IMR-90 (cell line): ENCODE measurements around the gene XPNPEP2. TPM values are rescaled to one million over a fixed set of nuclear protein-coding genes. Genes with fewer than 3 reads are reported as not detected.

ENCODE experiments used
- ATAC-seq: fragments of 200-7000 bp; cut with Tn5 transposase; 2 replicates; pipeline ENCODE4 v1.9.1; 2020; ENCODE audit warnings: low read depth, mild to moderate bottlenecking, moderate library complexity
- BruUV-seq: library from RNA; stranded (reverse); fragments of 400-500 nt; replicated peaks from 2 replicates; lab custom pipeline; 2021; lab: Mats Ljungman, UMichigan
- CTCF ChIA-PET: fragments of 300-600 bp; formaldehyde crosslinking; extraction: SDS; loops from one replicate; lab custom pipeline; 2021; ENCODE audit warnings: antibody characterized with exemption; lab: Yijun Ruan, JAX
- POLR2A ChIA-PET: fragments of 300-600 bp; sonication (Branson Sonifier 250); formaldehyde crosslinking; loops from one replicate; lab custom pipeline; 2022; ENCODE audit warnings: antibody characterized with exemption; ENCODE audit not compliant: unreplicated experiment; lab: Charles Lee
- DNase-seq: peaks from one replicate; pipeline ENCODE4 v3.0.0; 2013
- H2AFZ ChIP-seq: replicated peaks from 2 replicates; pipeline ENCODE3; 2013; ENCODE audit warnings: low read length, mild to moderate bottlenecking; ENCODE audit not compliant: poor library complexity
- H2AK5ac ChIP-seq: 2 replicates; pipeline ENCODE4 v1.6.1; 2013; ENCODE audit warnings: low read depth, low read length, inconsistent platforms
- H2AK9ac ChIP-seq: replicated peaks from 2 replicates; pipeline ENCODE3; 2013; ENCODE audit warnings: mild to moderate bottlenecking, low read depth, low read length, moderate library complexity; ENCODE audit not compliant: poor library complexity
- H2BK120ac ChIP-seq: 2 replicates; pipeline ENCODE4 v1.6.1; 2013; ENCODE audit warnings: low read depth, low read length, inconsistent platforms
- H2BK15ac ChIP-seq: 3 replicates; pipeline ENCODE4 v1.6.1; 2013; ENCODE audit warnings: low read depth, low read length, inconsistent platforms
- H2BK20ac ChIP-seq: 2 replicates; pipeline ENCODE4 v1.6.1; 2013; ENCODE audit warnings: low read depth, mild to moderate bottlenecking, inconsistent platforms, low read length, moderate library complexity
- H2BK5ac ChIP-seq: 2 replicates; pipeline ENCODE4 v1.6.1; 2013; ENCODE audit warnings: mild to moderate bottlenecking, low read depth, low read length, inconsistent platforms; ENCODE audit not compliant: poor library complexity, severe bottlenecking
- H3K14ac ChIP-seq: replicated peaks from 2 replicates; pipeline ENCODE4 v1.6.1; 2013; ENCODE audit warnings: low read depth, low read length, inconsistent platforms
- H3K18ac ChIP-seq: 2 replicates; pipeline ENCODE4 v1.6.1; 2013; ENCODE audit warnings: low read depth, low read length, control low read depth
- H3K23ac ChIP-seq: 2 replicates; pipeline ENCODE4 v1.6.1; 2013; ENCODE audit warnings: low read depth, low read length, inconsistent platforms
- H3K27ac ChIP-seq: 2 replicates; pipeline ENCODE4 v1.5.1; 2013; ENCODE audit warnings: mild to moderate bottlenecking, control low read depth, low read length; ENCODE audit not compliant: insufficient read depth
- H3K27me3 ChIP-seq: 2 replicates; pipeline ENCODE4 v1.6.1; 2013; ENCODE audit warnings: low read length; ENCODE audit not compliant: control insufficient read depth, insufficient read depth
- H3K36me3 ChIP-seq: 2 replicates; pipeline ENCODE4 v1.6.1; 2013; ENCODE audit warnings: low read length, mixed read lengths; ENCODE audit not compliant: control insufficient read depth, insufficient read depth
- H3K4ac ChIP-seq: 2 replicates; pipeline ENCODE4 v1.6.1; 2013; ENCODE audit warnings: low read depth, low read length, inconsistent platforms
- H3K4me1 ChIP-seq: 2 replicates; pipeline ENCODE4 v1.6.1; 2013; ENCODE audit warnings: low read length, mixed read lengths; ENCODE audit not compliant: control insufficient read depth, insufficient read depth
- H3K4me2 ChIP-seq: 2 replicates; pipeline ENCODE4 v1.6.1; 2013; ENCODE audit warnings: low read depth, mild to moderate bottlenecking, control low read depth, low read length, moderate library complexity
- H3K4me3 ChIP-seq: 2 replicates; pipeline ENCODE4 v1.5.1; 2013; ENCODE audit warnings: low read depth, mild to moderate bottlenecking, control low read depth, low read length, moderate library complexity; ENCODE audit not compliant: insufficient read depth
- H3K56ac ChIP-seq: 2 replicates; pipeline ENCODE4 v1.6.1; 2013; ENCODE audit warnings: low read length, inconsistent platforms; ENCODE audit not compliant: insufficient read depth; ENCODE audit errors: extremely low read depth
- H3K79me1 ChIP-seq, 2 experiments: 2 replicates each; pipeline ENCODE4 v1.6.1; 2013; ENCODE audit warnings: low read length in 2 of 2, inconsistent platforms in 1 of 2, low read depth in 1 of 2
- H3K9ac ChIP-seq: 2 replicates; pipeline ENCODE4 v1.6.1; 2013; ENCODE audit warnings: low read depth, low read length, control low read depth
- H3K9me1 ChIP-seq: 2 replicates; pipeline ENCODE4 v1.6.1; 2013; ENCODE audit warnings: low read length, inconsistent platforms; ENCODE audit not compliant: insufficient read depth
- H3K9me3 ChIP-seq: 2 replicates; pipeline ENCODE4 v1.6.1; 2013; ENCODE audit warnings: low read length; ENCODE audit not compliant: control insufficient read depth, insufficient read depth
- H4K20me1 ChIP-seq: 2 replicates; pipeline ENCODE4 v1.6.1; 2013; ENCODE audit warnings: low read length, inconsistent platforms; ENCODE audit not compliant: insufficient read depth
- H4K5ac ChIP-seq: 2 replicates; pipeline ENCODE4 v1.6.1; 2013; ENCODE audit warnings: mild to moderate bottlenecking, low read depth, low read length, control low read depth
- H4K8ac ChIP-seq, 2 experiments: 2 replicates each; pipeline ENCODE4 v1.6.1; 2013; ENCODE audit warnings: low read depth in 2 of 2, low read length in 2 of 2, control low read depth in 1 of 2, inconsistent platforms in 1 of 2
- H4K91ac ChIP-seq: 2 replicates; pipeline ENCODE4 v1.6.1; 2013; ENCODE audit warnings: low read depth, low read length, inconsistent platforms; ENCODE audit not compliant: insufficient read depth
- BHLHE40 ChIP-seq: fragments of 150-350 bp; IDR thresholded peaks from 2 replicates; pipeline ENCODE4 v1.6.1; 2016; ENCODE audit warnings: mild to moderate bottlenecking, low read depth, low read length
- CEBPB ChIP-seq: IDR thresholded peaks from 2 replicates; pipeline ENCODE4 v1.6.1; 2012; ENCODE audit warnings: low read depth, low read length, improper control_type of control experiment
- CHD1 ChIP-seq: IDR thresholded peaks from 2 replicates; pipeline ENCODE4 v1.6.1; 2012; ENCODE audit warnings: low read depth, low read length, improper control_type of control experiment
- MAFK ChIP-seq: IDR thresholded peaks from 2 replicates; pipeline ENCODE4 v1.6.1; 2012; ENCODE audit warnings: low read depth, low read length, improper control_type of control experiment
- MXI1 ChIP-seq: IDR thresholded peaks from 2 replicates; pipeline ENCODE4 v1.6.1; 2012; ENCODE audit warnings: low read depth, mild to moderate bottlenecking, low read length, moderate library complexity, borderline replicate concordance
- POLR2A ChIP-seq: IDR thresholded peaks from 2 replicates; pipeline ENCODE4 v1.6.1; 2012; ENCODE audit warnings: mild to moderate bottlenecking, low read depth, low read length
- RAD21 ChIP-seq: IDR thresholded peaks from 2 replicates; pipeline ENCODE4 v1.6.1; 2012; ENCODE audit warnings: low read length, improper control_type of control experiment
- RCOR1 ChIP-seq: IDR thresholded peaks from 2 replicates; pipeline ENCODE4 v1.6.1; 2012; ENCODE audit warnings: mild to moderate bottlenecking, low read length, improper control_type of control experiment; ENCODE audit not compliant: insufficient replicate concordance
- RFX5 ChIP-seq: IDR thresholded peaks from 2 replicates; pipeline ENCODE4 v1.8.0; 2012; ENCODE audit warnings: low read depth, mild to moderate bottlenecking, low read length, moderate library complexity
- SMC3 ChIP-seq: fragments of 150-350 bp; IDR thresholded peaks from 2 replicates; pipeline ENCODE4 v1.6.1; 2016; ENCODE audit warnings: low read depth, mild to moderate bottlenecking, antibody characterized with exemption, low read length, moderate library complexity
- whole genome bisulfite sequencing, 2 experiments: methylation state at CpG; one replicate each; pipeline versions ENCODE4 v1.1.5 to v1.1.7; 2013; ENCODE audit warnings: missing lambda C conversion rate in 2 of 2; ENCODE audit not compliant: insufficient read length in 1 of 2; ENCODE audit errors: extremely low coverage in 2 of 2; 5-methylcytosine and 5-hydroxymethylcytosine counted together
- dilution Hi-C: fragments of 300-500 bp; cut with HindIII; formaldehyde crosslinking; loops from one replicate; pipeline ENCODE4 v1.14.3; 2018; ENCODE audit warnings: low sequenced_read_pairs; ENCODE audit not compliant: unreplicated experiment
- in situ Hi-C: fragments of 300-500 bp; cut with MboI; formaldehyde crosslinking; loops from 3 replicates; pipeline ENCODE4 v1.14.3; 2019; ENCODE audit warnings: low sequenced_read_pairs, inconsistent platforms, mixed read lengths
- intact Hi-C: fragments of 100-400 bp; cut with micrococcal nuclease; formaldehyde crosslinking; loops from 2 replicates; pipeline ENCODE4 v1.10.0; 2022
- polyA plus RNA-seq, 3 experiments: library from polyadenylated mRNA; depleted of rRNA; stranded (reverse); fragments of >200 nt; gene quantifications; 2 replicates each; pipeline ENCODE4 v1.2.3, GENCODE V29; 2012; ENCODE audit warnings: low replicate concordance in 1 of 3
- total RNA-seq: library from RNA; depleted of rRNA; stranded (reverse); fragments of >200 nt; gene quantifications from 2 replicates; pipeline ENCODE4 v1.2.3, GENCODE V29; 2012
- TF ChIP-seq, protein P1 (sequence below): fragments of 150-350 bp; IDR thresholded peaks from 2 replicates; pipeline ENCODE4 v1.6.1; 2016; ENCODE audit warnings: low read depth, mild to moderate bottlenecking, low read length, moderate library complexity, borderline replicate concordance
- TF ChIP-seq, protein P2 (sequence below): fragments of 150-350 bp; IDR thresholded peaks from 2 replicates; pipeline ENCODE4 v1.6.1; 2017; ENCODE audit warnings: mild to moderate bottlenecking, antibody characterized with exemption, low read length, low read depth

XPNPEP2 gene
- total and polyA plus RNA-seq, 2 of the 4 experiments (the other 2 are of a cell fraction), result under 0.01 to 0.07 TPM

DNA sequence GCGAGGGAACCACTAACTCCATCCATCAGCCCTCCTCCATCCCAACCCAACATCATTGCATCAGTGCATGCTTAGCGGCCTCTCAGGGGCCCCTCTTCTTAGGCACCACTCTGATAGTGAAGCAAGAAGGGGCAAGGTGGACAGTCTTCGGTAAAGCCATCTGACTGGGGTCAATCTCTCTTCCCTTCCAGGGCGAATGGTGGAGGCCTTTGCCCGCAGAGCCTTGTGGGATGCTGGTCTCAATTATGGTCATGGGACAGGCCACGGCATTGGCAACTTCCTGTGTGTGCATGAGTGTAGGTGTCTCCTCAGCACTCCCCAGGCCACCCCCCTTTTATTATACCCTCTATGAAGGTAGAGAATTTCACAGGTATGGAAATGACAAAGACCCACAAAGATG is 22.2 kb downstream of the XPNPEP2 start:
- Histone ChIP-seq H2AK5ac (no peak overlapping the region), H3K27ac (no peak overlapping the region), H3K23ac (no peak overlapping the region), H3K79me1 (no peaks in the 10 kb centered on the region), H2BK15ac (no peak overlapping the region), H3K4me1 (no peaks in the 10 kb centered on the region), H3K9me3 (no peaks in the 10 kb centered on the region), H3K14ac (no peak overlapping the region), H4K91ac (no peak overlapping the region), H3K9ac (no peak overlapping the region), H2AFZ (no peak overlapping the region), H4K5ac (no peak overlapping the region), H2BK20ac (no peak overlapping the region), H3K4ac (no peak overlapping the region), H3K56ac (no peak overlapping the region), H2BK5ac (no peak overlapping the region), H4K20me1 (no peaks in the 10 kb centered on the region), H4K8ac (no peak overlapping the region), H2BK120ac (no peak overlapping the region), H2AK9ac (no peak overlapping the region), H3K4me2 (no peak overlapping the region), H3K27me3 (peaks cover 1% of the 10 kb centered on the region), H3K18ac (no peak overlapping the region), H3K4me3 (no peak overlapping the region), H3K36me3 (no peaks in the 10 kb centered on the region), H3K9me1 (no peaks in the 10 kb centered on the region)
- ChIA-PET CTCF (no interaction called here), POLR2A (no interaction called here)
- dilution Hi-C loops (no loop called here), in situ Hi-C loops (no loop called here), intact Hi-C loops (no loop called here)
- no peak for ATAC-seq
- TF ChIP-seq MAFK (no peak), RAD21 (no peak), BHLHE40 (no peak), MXI1 (no peak), CEBPB (no peak), RFX5 (no peak), RCOR1 (no peak), SMC3 (no peak), POLR2A (no peak), CHD1 (no peak)
- TF ChIP-seq, protein P1, sequence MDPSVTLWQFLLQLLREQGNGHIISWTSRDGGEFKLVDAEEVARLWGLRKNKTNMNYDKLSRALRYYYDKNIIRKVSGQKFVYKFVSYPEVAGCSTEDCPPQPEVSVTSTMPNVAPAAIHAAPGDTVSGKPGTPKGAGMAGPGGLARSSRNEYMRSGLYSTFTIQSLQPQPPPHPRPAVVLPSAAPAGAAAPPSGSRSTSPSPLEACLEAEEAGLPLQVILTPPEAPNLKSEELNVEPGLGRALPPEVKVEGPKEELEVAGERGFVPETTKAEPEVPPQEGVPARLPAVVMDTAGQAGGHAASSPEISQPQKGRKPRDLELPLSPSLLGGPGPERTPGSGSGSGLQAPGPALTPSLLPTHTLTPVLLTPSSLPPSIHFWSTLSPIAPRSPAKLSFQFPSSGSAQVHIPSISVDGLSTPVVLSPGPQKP, result no peak
- TF ChIP-seq, protein P2, sequence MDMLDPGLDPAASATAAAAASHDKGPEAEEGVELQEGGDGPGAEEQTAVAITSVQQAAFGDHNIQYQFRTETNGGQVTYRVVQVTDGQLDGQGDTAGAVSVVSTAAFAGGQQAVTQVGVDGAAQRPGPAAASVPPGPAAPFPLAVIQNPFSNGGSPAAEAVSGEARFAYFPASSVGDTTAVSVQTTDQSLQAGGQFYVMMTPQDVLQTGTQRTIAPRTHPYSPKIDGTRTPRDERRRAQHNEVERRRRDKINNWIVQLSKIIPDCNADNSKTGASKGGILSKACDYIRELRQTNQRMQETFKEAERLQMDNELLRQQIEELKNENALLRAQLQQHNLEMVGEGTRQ, result no peak
- no peak for DNase-seq
- no CpG with 5 or more reads among the region's 6 CpGs for WGBS, 2 experiments
- BruUV-seq, result no TSS peak
